Activated CD4-positive, alpha-beta T cell treated with anti-CD3 and anti-CD28 coated beads, Interleukin-2, Interleukin-6, amounts not matched to agents 100 ng/mL and 50 ng/mL, durations not matched to agents 16 hours and 8 hours (primary cell): ENCODE results near the gene ZC2HC1B.
A peak's percentile ranks its signal among the peaks of the same experiment; 100 is the strongest.

Source experiments
- DNase-seq: peaks from one replicate; pipeline ENCODE4 v3.0.0-alpha.2; 2020

Gene ZC2HC1B

GRCh38 chr6:143936347-143936746 lies 72.1 kb downstream of the ZC2HC1B start:
- no peak for DNase-seq

GRCh38 chr6:143936778-143937667 lies 72.7 kb downstream of the ZC2HC1B start:
- no peak for DNase-seq

- no peak for DNase-seq
These were observed 73.3 kb downstream of the ZC2HC1B start for GRCh38 chr6:143937668-143937970.

- no peak for DNase-seq
These were observed 75.1 kb downstream of the ZC2HC1B start for GRCh38 chr6:143939364-143939763.

- DNase-seq = peak; percentile 68
These were observed 75.8 kb downstream of the ZC2HC1B start for GRCh38 chr6:143940011-143940597.

GRCh38 chr6:143941852-143942627 lies 77.8 kb downstream of the ZC2HC1B start:
- peak; percentile 52 for DNase-seq

GRCh38 chr6:143948208-143948607 lies 83.9 kb downstream of the ZC2HC1B start:
- DNase-seq = no peak

GRCh38 chr6:143949535-143949934 lies 85.3 kb downstream of the ZC2HC1B start:
- DNase-seq = no peak

GRCh38 chr6:143949962-143950361 lies 85.7 kb downstream of the ZC2HC1B start:
- DNase-seq = no peak

- DNase-seq = no peak
These were observed 86.6 kb downstream of the ZC2HC1B start for GRCh38 chr6:143950875-143951274.

GRCh38 chr6:143952060-143952778 lies 87.9 kb downstream of the ZC2HC1B start:
- no peak for DNase-seq

GRCh38 chr6:143952947-143953701 lies 88.8 kb downstream of the ZC2HC1B start:
- DNase-seq = no peak

- no peak for DNase-seq
These were observed 89.6 kb downstream of the ZC2HC1B start for GRCh38 chr6:143953922-143954321.

GRCh38 chr6:143955971-143956370 lies 91.7 kb downstream of the ZC2HC1B start:
- DNase-seq = no peak

- DNase-seq = no peak
These were observed 93.5 kb downstream of the ZC2HC1B start for GRCh38 chr6:143957679-143958274.

- no peak for DNase-seq
These were observed 94.6 kb downstream of the ZC2HC1B start for GRCh38 chr6:143958839-143959399.

- DNase-seq = no peak
These were observed 95.7 kb downstream of the ZC2HC1B start for GRCh38 chr6:143959927-143960326.

GRCh38 chr6:143961066-143961465 lies 96.8 kb downstream of the ZC2HC1B start:
- DNase-seq = no peak

GRCh38 chr6:143961886-143962878 lies 97.9 kb downstream of the ZC2HC1B start:
- DNase-seq = no peak
